CD14-positive monocyte (primary cell): ENCODE data around the gene LIN9. TPM values are rescaled to one million over a fixed set of nuclear protein-coding genes. Genes with fewer than 3 reads are reported as not detected.

Experiments used
- DNase-seq, 3 donors: peaks; one replicate each; pipeline ENCODE4 v3.0.0-alpha.2; 2011 to 2022
- H2AFZ ChIP-seq: 2 replicates; pipeline ENCODE4 v1.6.0; 2012; ENCODE audit warnings: mild to moderate bottlenecking, low read depth, low read length, inconsistent platforms; ENCODE audit not compliant: insufficient read depth, poor library complexity, severe bottlenecking
- H3K27ac ChIP-seq, 2 donors: 1 replicate in 1 of 2; 2 replicates in 1 of 2; pipeline ENCODE4 v1.5.1; 2012 to 2013; ENCODE audit warnings: low read length in 2 of 2, control low read depth in 1 of 2, inconsistent platforms in 1 of 2, low read depth in 1 of 2, mild to moderate bottlenecking in 1 of 2
- H3K27me3 ChIP-seq, 2 donors: one replicate each; pipeline versions ENCODE4 v1.6.0 to v1.6.1; 2011 to 2013; ENCODE audit warnings: low read length in 2 of 2; ENCODE audit not compliant: control insufficient read depth in 2 of 2, insufficient read depth in 2 of 2
- H3K36me3 ChIP-seq, 2 donors: replicated peaks in 1 of 2; 1 replicate in 1 of 2; 2 replicates in 1 of 2; pipeline versions ENCODE4 v1.5.1 to v1.6.1; 2012 to 2013; ENCODE audit warnings: low read length in 2 of 2, control low read depth in 1 of 2, inconsistent platforms in 1 of 2, mild to moderate bottlenecking in 1 of 2; ENCODE audit not compliant: insufficient read depth in 2 of 2, control insufficient read depth in 1 of 2
- H3K4me1 ChIP-seq, 2 donors: 1 replicate in 1 of 2; 2 replicates in 1 of 2; pipeline versions ENCODE4 v1.5.1 to v1.6.1; 2012 to 2013; ENCODE audit warnings: low read length in 2 of 2, control low read depth in 1 of 2, inconsistent platforms in 1 of 2, mild to moderate bottlenecking in 1 of 2, moderate library complexity in 1 of 2; ENCODE audit not compliant: insufficient read depth in 2 of 2, control insufficient read depth in 1 of 2
- H3K4me2 ChIP-seq: replicated peaks from 2 replicates; pipeline ENCODE3; 2012; ENCODE audit warnings: low read length, moderate library complexity, mild to moderate bottlenecking; ENCODE audit not compliant: poor library complexity, severe bottlenecking; ENCODE audit errors: extremely low read depth
- H3K4me3 ChIP-seq, 3 experiments: fragments of 200-600 bp in 1 of 3; sonication (generic) in 1 of 3; replicated peaks in 1 of 3; 1 replicate in 2 of 3; 2 replicates in 1 of 3; pipeline ENCODE4 v1.5.1; 2011 to 2013; ENCODE audit warnings: low read length in 3 of 3, mild to moderate bottlenecking in 3 of 3, control low read depth in 2 of 3, low read depth in 2 of 3, inconsistent platforms in 1 of 3, moderate library complexity in 1 of 3
- H3K79me2 ChIP-seq: 2 replicates; pipeline ENCODE4 v1.6.0; 2012; ENCODE audit warnings: mild to moderate bottlenecking, control low read depth, inconsistent platforms, low read length, moderate library complexity; ENCODE audit not compliant: insufficient read depth
- H3K9ac ChIP-seq: 2 replicates; pipeline ENCODE4 v1.6.0; 2017; ENCODE audit warnings: low read length, mild to moderate bottlenecking; ENCODE audit not compliant: insufficient read depth, poor library complexity, severe bottlenecking
- H3K9me3 ChIP-seq, 2 donors: replicated peaks in 1 of 2; 1 replicate in 1 of 2; 2 replicates in 1 of 2; pipeline versions ENCODE4 v1.5.1 to v1.6.1; 2012 to 2013; ENCODE audit warnings: low read length in 2 of 2, control low read depth in 1 of 2; ENCODE audit not compliant: control insufficient read depth in 1 of 2, insufficient read depth in 1 of 2
- H4K20me1 ChIP-seq: 2 replicates; pipeline ENCODE4 v1.6.0; 2012; ENCODE audit warnings: mild to moderate bottlenecking, low read length, control low read depth, moderate library complexity; ENCODE audit not compliant: insufficient read depth
- H3K27ac Mint-ChIP-seq, 7 donors: one replicate each; pipeline ENCODE4 v1.8.0; 2020; ENCODE audit warnings: mild to moderate bottlenecking in 7 of 7, mixed read lengths in 7 of 7, moderate library complexity in 6 of 7, inconsistent platforms in 2 of 7
- H3K27me3 Mint-ChIP-seq, 3 donors: one replicate each; pipeline ENCODE4 v1.8.0; 2021 to 2022; ENCODE audit warnings: low read depth in 3 of 3, mild to moderate bottlenecking in 3 of 3, mixed read lengths in 3 of 3, moderate library complexity in 3 of 3, inconsistent platforms in 1 of 3
- H3K36me3 Mint-ChIP-seq, 2 donors: one replicate each; pipeline ENCODE4 v1.8.0; 2020; ENCODE audit warnings: mixed read lengths in 2 of 2, inconsistent platforms in 1 of 2, mild to moderate bottlenecking in 1 of 2
- H3K4me1 Mint-ChIP-seq: one replicate; pipeline ENCODE4 v1.8.0; 2020; ENCODE audit warnings: mild to moderate bottlenecking, mixed read lengths
- H3K4me3 Mint-ChIP-seq, 2 donors: one replicate each; pipeline ENCODE4 v1.8.0; 2020; ENCODE audit warnings: mild to moderate bottlenecking in 2 of 2, mixed read lengths in 2 of 2, moderate library complexity in 1 of 2
- H3K9me3 Mint-ChIP-seq, 7 donors: one replicate each; pipeline ENCODE4 v1.8.0; 2020 to 2022; ENCODE audit warnings: mixed read lengths in 7 of 7, mild to moderate bottlenecking in 6 of 7, moderate library complexity in 6 of 7, inconsistent platforms in 2 of 7
- CTCF ChIP-seq: fragments of 200-600 bp; IDR thresholded peaks from one replicate; pipeline ENCODE4 v1.8.0; 2022; ENCODE audit warnings: antibody characterized with exemption, mild to moderate bottlenecking
- WGBS: methylation state at CpG from one replicate; pipeline ENCODE4 v1.1.5; 2013; ENCODE audit warnings: missing lambda C conversion rate; ENCODE audit not compliant: insufficient coverage; 5-methylcytosine and 5-hydroxymethylcytosine counted together
- intact Hi-C, 2 donors: fragments of 100-400 bp; cut with micrococcal nuclease; formaldehyde crosslinking; loops; one replicate each; pipeline versions ENCODE4 v1.15.0 to v1.15.1; 2023
- polyA plus RNA-seq, 3 donors: library from polyadenylated mRNA; depleted of rRNA in 1 of 3; unstranded in 2 of 3; stranded (reverse) in 1 of 3; fragments of 300-500 nt in 2 of 3; fragments of >200 nt in 1 of 3; fragmentation: Illumina TruSeq in 2 of 3; gene quantifications; 1 replicate in 2 of 3; 2 replicates in 1 of 3; pipeline ENCODE4 v1.2.3, GENCODE V29; 2012 to 2021

LIN9 gene
- polyA plus RNA-seq, 3 donors = 0.56 to 1.3 (median 0.76) TPM

- peaks cover 4 to 9% of the 10 kb centered on the region in 2 donors for H3K36me3 ChIP-seq
- no peaks in the 10 kb centered on the region for H3K27me3 Mint-ChIP-seq
- peaks cover 7 to 28% of the 10 kb centered on the region in 2 donors for H3K36me3 Mint-ChIP-seq
- TF ChIP-seq CTCF = no peak
- peaks cover 10% of the 10 kb centered on the region for H3K4me1 Mint-ChIP-seq
- no peak overlapping the region for H3K4me3 ChIP-seq
- intact Hi-C loops = no loop called here
- no peak overlapping the region for H2AFZ ChIP-seq
- H3K4me1 ChIP-seq = no peaks in the 10 kb centered on the region
- H3K27me3 ChIP-seq = no peaks in the 10 kb centered on the region
- H4K20me1 ChIP-seq = no peaks in the 10 kb centered on the region
- no peak for DNase-seq
- H3K9ac ChIP-seq = no peak overlapping the region
- H3K27ac Mint-ChIP-seq = no peak overlapping the region
- H3K27ac ChIP-seq = no peak overlapping the region
- no peak overlapping the region for H3K4me3 Mint-ChIP-seq
- H3K9me3 ChIP-seq = no peaks in the 10 kb centered on the region
- H3K79me2 ChIP-seq = peaks cover 62% of the 10 kb centered on the region
- WGBS = no CpG with 5 or more reads among the region's 1 CpG
- no peak overlapping the region for H3K4me2 ChIP-seq
- H3K9me3 Mint-ChIP-seq = no peaks in the 10 kb centered on the region
Observed at GRCh38 chr1:226302731-226303130, 6.2 kb downstream of the LIN9 start.

GRCh38 chr1:226296911-226297310, 12.1 kb downstream of the LIN9 start:
- peaks cover 0 to 3% (median 2%) of the 10 kb centered on the region in 3 donors for H3K27me3 Mint-ChIP-seq
- no peak overlapping the region for H3K27ac ChIP-seq
- no peak overlapping the region for H2AFZ ChIP-seq
- H3K27me3 ChIP-seq = no peaks in the 10 kb centered on the region
- peak overlapping the region in 1 of 7 donors; percentile 55 for H3K27ac Mint-ChIP-seq
- intact Hi-C loops = no loop called here
- no peaks in the 10 kb centered on the region for H3K9me3 ChIP-seq
- H3K79me2 ChIP-seq = peaks cover 9% of the 10 kb centered on the region
- no peaks in the 10 kb centered on the region for H4K20me1 ChIP-seq
- no peak for TF ChIP-seq CTCF
- no peaks in the 10 kb centered on the region for H3K4me1 ChIP-seq
- no peak overlapping the region for H3K4me3 Mint-ChIP-seq
- H3K9me3 Mint-ChIP-seq = no peaks in the 10 kb centered on the region
- H3K4me3 ChIP-seq = no peak overlapping the region
- no peak overlapping the region for H3K4me2 ChIP-seq
- no peaks in the 10 kb centered on the region for H3K4me1 Mint-ChIP-seq
- 95% methylated on average over 4 of the region's 5 CpGs for WGBS
- no peak overlapping the region for H3K9ac ChIP-seq
- peaks cover 20 to 56% of the 10 kb centered on the region in 2 donors for H3K36me3 ChIP-seq
- peaks cover 27 to 68% of the 10 kb centered on the region in 2 donors for H3K36me3 Mint-ChIP-seq
- DNase-seq = no peak
